Thoracic aorta (tissue), 2 donors: Measurements from ENCODE around the gene TUBB1. TPM values are rescaled to one million over a fixed set of nuclear protein-coding genes. Genes with fewer than 3 reads are reported as not detected.
"Not testable (repeated sequence)": the region's sequence is repeated elsewhere in the genome, so short reads cannot be mapped to it uniquely, and the experiment has no call there.

Experiments
- ATAC-seq: fragments of 150-250 bp; one replicate; pipeline ENCODE4 v1.8.0; 2017; ENCODE audit warnings: low read depth; ENCODE audit not compliant: insufficient number of reproducible peaks, low FRiP score
- DNase-seq: peaks from one replicate; pipeline ENCODE4 v3.0.0-alpha.2; 2020; ENCODE audit warnings: low spot score
- H3K27ac ChIP-seq, 2 donors: fragments of 200-600 bp; sonication (generic); 1 replicate in 1 of 2; 2 replicates in 1 of 2; pipeline ENCODE4 v1.5.1; 2016; ENCODE audit warnings: mild to moderate bottlenecking in 2 of 2, moderate library complexity in 2 of 2
- H3K27me3 ChIP-seq: fragments of 200-600 bp; sonication (generic); replicated peaks from 2 replicates; pipeline ENCODE4 v1.6.0; 2016; ENCODE audit warnings: mild to moderate bottlenecking; ENCODE audit not compliant: insufficient read depth
- H3K36me3 ChIP-seq: fragments of 200-600 bp; sonication (generic); one replicate; pipeline ENCODE4 v1.5.1; 2016
- H3K4me1 ChIP-seq, 2 donors: fragments of 200-600 bp; sonication (generic); 1 replicate in 1 of 2; 2 replicates in 1 of 2; pipeline versions ENCODE4 v1.5.1 to v1.6.0; 2016; ENCODE audit warnings: low read depth in 2 of 2, mild to moderate bottlenecking in 1 of 2; ENCODE audit not compliant: control insufficient read depth in 1 of 2
- H3K4me3 ChIP-seq: fragments of 200-600 bp; sonication (generic); 2 replicates; pipeline ENCODE4 v1.5.1; 2016; ENCODE audit warnings: mild to moderate bottlenecking
- H3K9me3 ChIP-seq: fragments of 200-600 bp; sonication (generic); 2 replicates; pipeline ENCODE4 v1.5.1; 2016
- total RNA-seq, 2 donors: library from RNA; depleted of rRNA; stranded (reverse); fragments of >200 nt; gene quantifications; one replicate each; pipeline versions ENCODE4 v1.1.0 to v1.2.3, GENCODE V29; 2016
- TF ChIP-seq, protein P1 (sequence below): fragments of 200-600 bp; sonication (generic); IDR thresholded peaks from one replicate; pipeline ENCODE4 v1.5.1; 2019; ENCODE audit warnings: antibody characterized with exemption

TUBB1 gene
- total RNA-seq, 2 donors from 2014 or later = 0.54 TPM; not detected in 1

DNA sequence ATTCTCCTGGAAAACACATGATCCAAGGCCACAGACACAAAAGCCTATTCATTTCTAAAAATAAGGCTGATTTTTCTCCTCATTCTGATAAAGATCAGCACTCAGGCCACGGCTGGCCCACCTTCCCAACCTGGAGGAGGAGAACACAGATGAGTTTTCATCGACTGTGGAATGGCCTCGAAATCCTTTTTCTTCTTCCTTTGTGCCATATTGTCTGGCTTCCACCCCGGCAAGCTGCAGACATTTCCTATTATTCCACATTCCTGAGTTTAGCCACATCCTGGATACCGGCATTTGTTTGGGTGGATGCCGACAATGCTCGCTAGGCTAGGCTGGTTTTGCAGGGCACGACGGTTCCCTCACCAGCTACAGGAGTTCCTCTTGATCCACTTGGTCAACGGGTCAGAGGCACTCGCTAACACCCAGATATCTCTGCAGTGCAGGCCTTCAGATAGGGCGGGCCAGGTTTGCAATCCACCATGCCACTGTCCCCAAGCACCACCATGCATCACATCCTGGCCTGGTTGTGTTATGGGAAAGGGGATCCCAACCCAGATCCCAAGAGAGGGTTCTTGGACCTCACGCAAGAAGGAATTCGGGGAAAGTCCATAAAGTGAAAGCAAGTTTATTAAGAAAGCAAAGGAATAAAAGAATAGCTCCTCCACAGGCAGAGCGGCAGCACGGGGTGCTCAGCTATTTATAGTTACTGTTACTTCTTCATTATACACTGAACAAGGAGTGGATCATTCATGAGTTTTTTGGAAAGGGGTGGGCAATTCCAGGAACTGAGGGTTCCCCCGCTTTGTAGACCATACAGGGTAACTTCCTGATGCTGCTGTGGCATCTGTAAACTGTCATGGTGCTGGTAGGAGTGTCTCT is 8.0 kb upstream of the TUBB1 start:
- Histone ChIP-seq H3K4me3 (peak overlapping the region; percentile 46), H3K36me3 (no peaks in the 10 kb centered on the region), H3K9me3 (no peaks in the 10 kb centered on the region), H3K27me3 (no peaks in the 10 kb centered on the region), H3K27ac (peak overlapping the region; percentile 56 to 82), H3K4me1 (peaks cover 14 to 47% of the 10 kb centered on the region in 2 donors)
- DNase-seq (no peak), ATAC-seq (peak; percentile 37)
- TF ChIP-seq, protein P1, sequence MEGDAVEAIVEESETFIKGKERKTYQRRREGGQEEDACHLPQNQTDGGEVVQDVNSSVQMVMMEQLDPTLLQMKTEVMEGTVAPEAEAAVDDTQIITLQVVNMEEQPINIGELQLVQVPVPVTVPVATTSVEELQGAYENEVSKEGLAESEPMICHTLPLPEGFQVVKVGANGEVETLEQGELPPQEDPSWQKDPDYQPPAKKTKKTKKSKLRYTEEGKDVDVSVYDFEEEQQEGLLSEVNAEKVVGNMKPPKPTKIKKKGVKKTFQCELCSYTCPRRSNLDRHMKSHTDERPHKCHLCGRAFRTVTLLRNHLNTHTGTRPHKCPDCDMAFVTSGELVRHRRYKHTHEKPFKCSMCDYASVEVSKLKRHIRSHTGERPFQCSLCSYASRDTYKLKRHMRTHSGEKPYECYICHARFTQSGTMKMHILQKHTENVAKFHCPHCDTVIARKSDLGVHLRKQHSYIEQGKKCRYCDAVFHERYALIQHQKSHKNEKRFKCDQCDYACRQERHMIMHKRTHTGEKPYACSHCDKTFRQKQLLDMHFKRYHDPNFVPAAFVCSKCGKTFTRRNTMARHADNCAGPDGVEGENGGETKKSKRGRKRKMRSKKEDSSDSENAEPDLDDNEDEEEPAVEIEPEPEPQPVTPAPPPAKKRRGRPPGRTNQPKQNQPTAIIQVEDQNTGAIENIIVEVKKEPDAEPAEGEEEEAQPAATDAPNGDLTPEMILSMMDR = no peak

DNA sequence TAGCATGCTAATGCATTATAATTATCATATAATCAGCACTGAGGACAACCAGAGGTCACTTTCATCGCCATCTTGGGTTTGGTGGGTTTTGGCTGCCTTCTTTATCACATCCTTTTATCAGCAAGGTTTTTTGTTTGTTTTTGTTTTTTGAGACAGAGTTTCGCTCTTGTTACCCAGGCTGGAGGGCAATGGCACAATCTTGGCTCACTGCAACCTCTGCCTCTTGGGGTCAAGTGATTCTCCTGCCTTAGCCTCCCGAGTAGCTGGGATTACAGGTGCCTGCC is 7.4 kb upstream of the TUBB1 start:
- H3K27ac ChIP-seq = peak overlapping the region; percentile 56 to 82

DNA sequence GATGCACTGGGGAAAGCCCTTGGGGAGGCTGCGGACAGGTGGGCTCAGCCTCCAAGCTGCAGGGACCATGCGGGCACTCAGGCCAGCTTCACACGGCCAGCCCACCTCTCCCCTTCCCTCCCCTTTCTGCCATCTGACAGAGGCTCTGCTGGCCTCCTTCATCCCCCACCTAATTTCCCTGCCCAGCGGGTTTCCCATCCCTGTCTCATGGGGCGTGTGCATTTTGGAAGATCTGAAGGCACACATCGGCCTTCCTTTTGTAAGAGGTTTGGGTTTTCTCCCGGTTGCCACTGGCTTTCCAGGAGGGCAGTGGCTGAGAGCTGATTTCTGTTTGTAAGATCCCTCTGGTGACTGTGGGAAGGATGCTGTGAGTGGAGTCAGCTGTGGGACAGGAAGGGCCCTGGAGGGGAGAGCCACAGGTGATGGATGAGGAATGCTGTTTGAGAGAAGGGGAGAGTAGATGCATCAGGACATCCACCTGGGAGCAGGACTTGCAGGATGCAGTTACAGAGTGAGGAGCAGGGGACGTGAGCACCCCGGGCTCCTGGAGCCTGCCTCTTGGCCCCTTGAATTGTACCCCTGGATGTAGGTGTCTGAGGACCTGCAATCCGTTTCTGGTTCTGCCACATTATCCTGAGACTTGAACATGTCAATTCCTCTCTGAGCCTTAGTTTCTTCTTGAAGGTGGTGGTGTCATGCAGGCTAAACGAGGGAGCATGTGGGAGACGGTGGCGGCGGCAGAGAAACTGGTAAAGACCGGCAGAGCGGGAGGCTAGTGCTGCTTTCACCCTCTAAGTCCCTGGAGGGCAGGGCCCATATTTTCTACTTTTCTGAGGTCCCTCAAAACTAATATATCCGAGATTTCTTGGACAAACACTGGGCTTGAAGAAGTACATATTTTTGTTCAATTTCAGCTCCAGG is 5.9 kb upstream of the TUBB1 start:
- TF ChIP-seq, protein P1 = no peak
- H3K9me3 ChIP-seq = no peaks in the 10 kb centered on the region
- peak overlapping the region in 1 of 2 donors; percentile 62 for H3K27ac ChIP-seq
- H3K4me1 ChIP-seq = peaks cover 14 to 35% of the 10 kb centered on the region in 2 donors
- no peaks in the 10 kb centered on the region for H3K36me3 ChIP-seq
- no peaks in the 10 kb centered on the region for H3K27me3 ChIP-seq
- no peak overlapping the region for H3K4me3 ChIP-seq
- DNase-seq = no peak
- no peak for ATAC-seq

More for the DNA sequence above, 7.4 kb upstream of the TUBB1 start:
- DNase-seq, ATAC-seq, H3K9me3 ChIP-seq, H3K36me3 ChIP-seq, H3K27me3 ChIP-seq: not testable (repeated sequence)
- Histone ChIP-seq H3K4me1 (peaks cover 14 to 44% of the 10 kb centered on the region in 2 donors), H3K4me3 (peak overlapping the region; percentile 46)

DNA sequence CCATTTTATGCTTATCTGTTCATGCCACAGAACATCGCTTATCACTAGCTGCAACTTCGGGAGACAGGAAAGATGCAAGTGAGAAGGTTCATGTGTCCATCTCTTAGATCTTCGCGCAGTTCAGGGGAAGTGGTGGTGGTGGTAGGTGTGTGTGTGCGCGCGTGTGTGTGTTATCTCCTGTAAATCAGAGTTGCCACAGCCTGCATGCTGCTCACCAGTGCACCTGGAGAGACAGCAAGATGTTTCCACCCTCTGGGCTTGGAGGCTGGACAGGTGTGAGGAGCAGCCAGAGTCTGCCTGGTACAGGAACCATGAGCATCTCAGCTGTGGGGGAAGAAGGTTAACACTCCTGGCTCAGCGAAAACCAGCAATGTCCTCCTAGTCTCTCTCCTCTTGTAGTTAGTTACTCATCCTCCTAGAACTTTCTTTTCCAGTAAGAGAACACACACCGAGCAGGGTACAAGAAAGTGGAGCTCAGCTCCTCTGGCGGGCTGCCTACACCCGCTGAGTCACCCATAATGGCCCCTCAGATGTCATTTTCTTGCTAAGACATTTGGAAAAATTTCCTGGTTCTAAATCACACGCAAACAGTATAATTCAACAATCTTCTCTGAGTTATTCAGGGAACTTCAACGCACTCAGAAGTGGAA is 5.1 kb upstream of the TUBB1 start:
- H3K36me3 ChIP-seq = no peaks in the 10 kb centered on the region
- TF ChIP-seq, protein P1 = no peak
- peaks cover 14 to 35% of the 10 kb centered on the region in 2 donors for H3K4me1 ChIP-seq
- no peak for ATAC-seq
- no peaks in the 10 kb centered on the region for H3K27me3 ChIP-seq
- no peak for DNase-seq
- no peak overlapping the region for H3K4me3 ChIP-seq
- H3K9me3 ChIP-seq = no peaks in the 10 kb centered on the region
- H3K27ac ChIP-seq = peak overlapping the region in 1 of 2 donors; percentile 62

DNA sequence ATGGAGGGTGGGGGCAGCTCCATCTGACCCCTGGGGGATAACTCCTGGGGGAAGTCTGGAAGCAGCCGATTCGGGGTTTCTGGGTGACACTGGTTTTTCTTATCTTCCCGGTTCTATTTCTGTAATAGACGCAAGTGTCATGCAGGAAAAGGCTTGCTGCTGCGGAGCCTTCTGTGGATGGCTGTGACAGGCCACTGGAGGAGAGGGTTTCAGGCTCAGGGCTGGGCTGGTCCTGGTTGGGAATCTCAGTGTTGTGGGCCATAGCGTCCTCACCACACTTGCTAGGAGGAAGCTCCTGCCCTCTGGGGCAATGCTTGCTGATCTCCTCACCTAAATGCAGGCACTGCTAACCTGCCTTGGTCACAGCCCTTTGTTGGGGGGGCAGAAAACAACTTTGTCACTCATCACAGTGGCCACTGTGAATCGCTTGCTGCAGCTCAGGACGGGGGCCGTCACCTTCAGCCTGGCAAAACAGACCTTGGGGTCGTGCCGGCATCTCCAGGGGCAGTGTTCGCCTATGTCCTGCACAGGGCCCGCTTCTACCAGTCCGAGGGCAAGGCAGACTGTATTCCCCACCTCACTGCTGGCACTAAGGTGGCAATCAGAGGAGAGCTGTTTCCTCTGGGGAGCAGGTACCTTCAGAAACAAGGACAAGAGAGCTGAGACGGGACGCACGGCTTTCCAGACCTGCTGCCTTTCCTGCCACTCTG is 4.4 kb upstream of the TUBB1 start:
- TF ChIP-seq, protein P1 = no peak
- H3K4me3 ChIP-seq = no peak overlapping the region
- no peak for DNase-seq
- H3K4me1 ChIP-seq = peaks cover 14 to 35% of the 10 kb centered on the region in 2 donors
- no peaks in the 10 kb centered on the region for H3K27me3 ChIP-seq
- H3K9me3 ChIP-seq = no peaks in the 10 kb centered on the region
- H3K27ac ChIP-seq = peak overlapping the region in 1 of 2 donors; percentile 62
- H3K36me3 ChIP-seq = no peaks in the 10 kb centered on the region
- no peak for ATAC-seq
